Loucy (cell line): ENCODE results near the gene RHOT2.

Experiments used
- CTCF ChIP-seq: fragments of 200-600 bp; sonication (generic); conservative IDR thresholded peaks from 2 replicates; pipeline ENCODE4 v1.5.1; 2014; ENCODE audit warnings: mild to moderate bottlenecking, antibody characterized with exemption, low read length
- EZH2phosphoT487 ChIP-seq: fragments of 200-600 bp; IDR thresholded peaks from 2 replicates; pipeline ENCODE4 v1.6.1; 2018; ENCODE audit warnings: antibody characterized with exemption, mild to moderate bottlenecking, moderate library complexity, borderline replicate concordance

- TF ChIP-seq CTCF = no peak
- TF ChIP-seq EZH2phosphoT487 = no peak
These were observed 5.8 kb upstream of the RHOT2 start for GRCh38 chr16:662095-662494.
